Right kidney (tissue), 1 donor: Measurements from ENCODE around the gene ATP6V0E1.
"Not testable (repeated sequence)": the region's sequence is repeated elsewhere in the genome, so short reads cannot be mapped to it uniquely, and the experiment has no call there.

Source experiments
- DNase-seq: peaks from one replicate; pipeline ENCODE4 v3.0.0-alpha.2; 2016

The ATP6V0E1 gene

DNA sequence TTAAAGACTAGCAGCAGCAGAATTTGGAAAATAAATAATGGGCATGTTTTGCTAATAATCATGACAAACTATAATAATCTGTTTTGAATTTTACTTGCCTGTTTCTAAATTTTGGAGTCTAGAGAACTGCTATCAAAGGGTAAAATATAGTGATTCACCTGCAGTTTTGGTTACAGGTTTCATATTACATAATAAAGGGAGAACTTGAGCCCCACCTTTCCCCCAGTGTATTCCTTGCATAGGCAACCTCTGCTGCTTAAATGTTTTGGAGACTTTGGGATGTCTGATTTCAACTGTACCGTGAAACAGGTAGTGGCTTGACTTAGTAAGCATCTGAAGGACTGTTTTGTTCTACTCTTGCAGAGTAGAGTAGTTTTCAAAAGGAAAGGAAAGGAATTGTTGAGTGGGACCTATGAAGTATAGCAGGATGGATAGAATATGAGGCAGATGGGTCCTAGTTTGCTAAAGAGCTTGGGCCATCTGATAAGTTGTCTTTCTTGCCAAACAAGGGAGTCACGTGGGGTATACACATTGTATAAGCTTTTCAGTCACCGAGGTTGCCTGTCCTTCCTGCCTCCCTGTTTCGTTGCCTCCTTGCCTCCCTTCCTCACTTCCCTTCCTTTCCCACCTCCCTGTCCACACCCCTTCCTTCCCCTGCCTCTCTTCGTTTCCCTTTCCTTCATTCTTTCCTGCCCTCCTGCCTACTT lies 91.7 kb downstream of the ATP6V0E1 start:
- no peak for DNase-seq

GRCh38 chr5:173075970-173076369 lies 92.4 kb downstream of the ATP6V0E1 start:
- no peak for DNase-seq

DNA sequence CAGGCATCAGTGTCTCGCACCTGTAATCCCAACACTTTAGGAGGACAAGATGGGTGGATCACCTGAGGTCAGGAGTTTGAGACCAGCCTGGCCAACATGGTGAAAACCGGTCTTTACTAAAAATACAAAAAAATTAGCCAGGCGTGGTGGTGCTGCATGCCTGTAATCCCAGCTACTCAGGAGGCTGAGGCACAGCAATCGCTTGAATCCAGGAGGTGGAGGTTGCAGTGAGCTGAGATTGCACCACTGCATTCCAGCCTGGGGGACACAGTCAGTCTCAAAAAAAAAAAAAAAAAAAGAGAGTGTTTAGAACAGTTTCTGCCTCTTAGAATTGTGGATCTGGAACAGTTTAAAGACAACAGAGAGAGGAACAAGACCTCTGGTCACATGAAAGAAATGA lies 92.9 kb downstream of the ATP6V0E1 start:
- not testable (repeated sequence) for DNase-seq

GRCh38 chr5:173078878-173079277 lies 95.3 kb downstream of the ATP6V0E1 start:
- DNase-seq, result no peak
